ENCODE data around the gene CENPQ. TPM values are rescaled to one million over a fixed set of nuclear protein-coding genes. Genes with fewer than 3 reads are reported as not detected.

The CENPQ gene
- total and polyA plus RNA-seq, 2 of the 8 experiments (the other 6 are each of a cell fraction or from before 2014, with no cell fraction given) = 9.4 to 19.6 TPM

GRCh38 chr6:49509342-49509741, 46.2 kb downstream of the CENPQ start:
- POLR2A ChIA-PET (ENCODE audit: partially characterized antibody) = no interaction called here

More at GRCh38 chr6:49509342-49509741, 46.2 kb downstream of the CENPQ start:
- H2BK15ac ChIP-seq (ENCODE audit: low read length) = no peak overlapping the region
- H2BK120ac ChIP-seq (replicated peaks; ENCODE audit: low read depth, low read length) = no peak overlapping the region
- H3K27me3 ChIP-seq (replicated peaks in 1 of 4; ENCODE audit: control insufficient read depth in 3 of 4, extremely low read depth in 1 of 4, insufficient read depth in 3 of 4, low read length in 3 of 4) = no peaks in the 10 kb centered on the region
- no peak overlapping the region for H3K4ac ChIP-seq (replicated peaks; ENCODE audit: insufficient read length, low read depth, low read length)
- no peak for DNase-seq (ENCODE audit: low read depth in 1 of 2, low spot score in 2 of 2)
- no peak overlapping the region for H4K8ac ChIP-seq (ENCODE audit: extremely low read depth, insufficient read depth, low read length)
- no peaks in the 10 kb centered on the region for H3K23me2 ChIP-seq (ENCODE audit: low read depth, low read length)
- H3K27ac ChIP-seq (ENCODE audit: low read depth, low read length) = no peak overlapping the region
- H4K20me1 ChIP-seq (replicated peaks in 1 of 2; ENCODE audit: control insufficient read depth in 1 of 2, insufficient read depth in 2 of 2, low read length in 2 of 2) = no peaks in the 10 kb centered on the region
- H2BK20ac ChIP-seq (ENCODE audit: low read length) = no peak overlapping the region
- peaks cover 0 to 2% (median under 1%) of the 10 kb centered on the region in 4 experiments; a peak in 2 of 7 replicates for H3K4me1 ChIP-seq (replicated peaks in 1 of 4; ENCODE audit: control insufficient read depth in 3 of 4, insufficient read depth in 4 of 4, low read length in 3 of 4)
- CTCF ChIA-PET (ENCODE audit: partially characterized antibody) = no interaction called here
- peaks cover 2 to 5% of the 10 kb centered on the region in 2 experiments for H3K9me3 ChIP-seq (ENCODE audit: insufficient read depth in 2 of 2, low read depth in 1 of 2, low read length in 1 of 2)
- H3K9ac ChIP-seq (replicated peaks in 1 of 4; ENCODE audit: extremely low read depth in 1 of 4, low read depth in 3 of 4, low read length in 3 of 4) = no peak overlapping the region
- no peaks in the 10 kb centered on the region for H3K79me1 ChIP-seq (ENCODE audit: low read depth, low read length)
- no peak overlapping the region for H3K23ac ChIP-seq (ENCODE audit: insufficient read length)
- H3K14ac ChIP-seq (ENCODE audit: insufficient read length) = no peak overlapping the region
- no peak overlapping the region for H3K4me2 ChIP-seq (ENCODE audit: insufficient read depth in 1 of 2, low read depth in 2 of 2, low read length in 2 of 2)
- no peak overlapping the region for H2BK5ac ChIP-seq (ENCODE audit: low read depth, low read length)
- 90% methylated on average over 3 of the region's 3 CpGs; no CpG with 5 or more reads in 1 of the 2 experiments for WGBS, 2 experiments (ENCODE audit: extremely low coverage in 1 of 2, insufficient coverage in 1 of 2, insufficient read length in 1 of 2, insufficient replicate concordance in 2 of 2, low coverage in 1 of 2, low lambda C conversion rate in 2 of 2, missing lambda C conversion rate in 1 of 2)
- FAIRE-seq = no peak
- no peaks in the 10 kb centered on the region for H3K36me3 ChIP-seq (ENCODE audit: control insufficient read depth in 2 of 4, insufficient read depth in 4 of 4, low read length in 3 of 4)
- H4K5ac ChIP-seq (ENCODE audit: insufficient read length, low read depth, low read length) = no peak overlapping the region
- no peak overlapping the region for H3K4me3 ChIP-seq (ENCODE audit: extremely low read depth in 1 of 4, insufficient read depth in 2 of 4, low read depth in 3 of 4, low read length in 4 of 4)
- H3K56ac ChIP-seq (replicated peaks; ENCODE audit: insufficient read length, low read depth, low read length) = no peak overlapping the region
- no peak overlapping the region for H3K18ac ChIP-seq (ENCODE audit: extremely low read depth, low read length)
- H4K91ac ChIP-seq (replicated peaks; ENCODE audit: insufficient read length, low read length) = no peak overlapping the region
- H2AFZ ChIP-seq (ENCODE audit: low read length) = no peak overlapping the region
- no peak for TF ChIP-seq RNF2 (IDR thresholded peaks at IDR 0.05; ENCODE audit: borderline replicate concordance, low read depth, low read length, missing control alignments, poor library complexity, severe bottlenecking)
- TF ChIP-seq RXRA (IDR thresholded peaks at IDR 0.05; ENCODE audit: insufficient read depth, low read depth, low read length) = no peak
- TF ChIP-seq GABPA (IDR thresholded peaks at IDR 0.05; ENCODE audit: borderline replicate concordance, insufficient read depth, low read length) = no peak
- TF ChIP-seq KDM4A (IDR thresholded peaks at IDR 0.05; ENCODE audit: low read depth, low read length, severe bottlenecking) = no peak
- no peak for TF ChIP-seq SIX5 (IDR thresholded peaks at IDR 0.05; ENCODE audit: low read depth, low read length)
- TF ChIP-seq MAFK (IDR thresholded peaks at IDR 0.05; ENCODE audit: low read depth, low read length) = no peak
- TF ChIP-seq EZH2 (IDR thresholded peaks at IDR 0.05; ENCODE audit: low read depth, low read length, severe bottlenecking) = no peak
- no peak for TF ChIP-seq SP4 (IDR thresholded peaks at IDR 0.05; ENCODE audit: low read length)
- TF ChIP-seq TCF12 (IDR thresholded peaks at IDR 0.05; ENCODE audit: low read depth, low read length) = no peak
- no peak for TF ChIP-seq CTBP2 (IDR thresholded peaks at IDR 0.05; ENCODE audit: borderline replicate concordance, insufficient read depth, insufficient read length, low read length)
- TF ChIP-seq RAD21 (IDR thresholded peaks at IDR 0.05 in 1 of 2, conservative IDR thresholded peaks at IDR 0.05 in 1 of 2; ENCODE audit: low read depth in 2 of 2, low read length in 2 of 2) = no peak
- TF ChIP-seq KDM1A (IDR thresholded peaks at IDR 0.05; ENCODE audit: borderline replicate concordance, low read length) = no peak
- TF ChIP-seq TAF7 (optimal IDR thresholded peaks at IDR 0.05; ENCODE audit: borderline replicate concordance, low read depth, low read length) = no peak
- no peak for TF ChIP-seq SP1 (IDR thresholded peaks at IDR 0.05; ENCODE audit: low read depth, low read length)
- H3K79me2 ChIP-seq (ENCODE audit: control insufficient read depth in 1 of 2, insufficient read depth in 2 of 2, low read length in 2 of 2) = no peaks in the 10 kb centered on the region
- H2BK12ac ChIP-seq (ENCODE audit: low read depth, low read length) = no peak overlapping the region
- no peak overlapping the region for H2AK5ac ChIP-seq (ENCODE audit: low read depth, low read length)

All from H1 (cell line).